Caco-2 (cell line): Measurements from ENCODE around the gene KCNA4. TPM values are rescaled to one million over a fixed set of nuclear protein-coding genes. Genes with fewer than 3 reads are reported as not detected.

ENCODE experiments used
- BruUV-seq: library from RNA; stranded (reverse); fragments of 400-500 nt; replicated peaks from 2 replicates; lab custom pipeline; 2021; lab: Mats Ljungman, UMichigan
- CTCF ChIA-PET: fragments of 300-600 bp; sonication (Branson Sonifier 250); formaldehyde crosslinking; loops from one replicate; lab custom pipeline; 2022; ENCODE audit warnings: antibody characterized with exemption; lab: Charles Lee
- POLR2A ChIA-PET: fragments of 300-600 bp; sonication (Branson Sonifier 250); formaldehyde crosslinking; loops from one replicate; lab custom pipeline; 2022; ENCODE audit warnings: antibody characterized with exemption; lab: Charles Lee
- DNase-seq, 2 experiments: peaks; one replicate each; pipeline versions ENCODE4 v3.0.0 to v3.0.0-alpha.2; 2020 to 2022
- H3K27me3 ChIP-seq: replicated peaks from 2 replicates; pipeline ENCODE4 v1.6.0; 2011; ENCODE audit warnings: low read length; ENCODE audit not compliant: control insufficient read depth, insufficient read depth
- H3K36me3 ChIP-seq: 2 replicates; pipeline ENCODE4 v1.5.1; 2011; ENCODE audit warnings: low read length; ENCODE audit not compliant: control insufficient read depth, insufficient read depth
- H3K4me1 ChIP-seq: fragments of 250-450 bp; sonication (Bioruptor Pico); 2 replicates; pipeline ENCODE4 v1.5.1; 2020; ENCODE audit warnings: mild to moderate bottlenecking
- H3K4me3 ChIP-seq: 2 replicates; pipeline ENCODE4 v1.5.1; 2011; ENCODE audit warnings: low read depth, mild to moderate bottlenecking, control low read depth, low read length
- H3K9me3 ChIP-seq: fragments of 250-450 bp; sonication (Bioruptor Pico); 2 replicates; pipeline ENCODE4 v1.5.1; 2020; ENCODE audit warnings: mild to moderate bottlenecking, moderate library complexity
- H3K27ac Mint-ChIP-seq: one replicate; pipeline ENCODE4 v1.8.0; 2022; ENCODE audit warnings: mixed read lengths; ENCODE audit not compliant: unreplicated experiment
- H3K27me3 Mint-ChIP-seq: one replicate; pipeline ENCODE4 v1.8.0; 2022; ENCODE audit warnings: mixed read lengths; ENCODE audit not compliant: insufficient read depth, unreplicated experiment
- H3K36me3 Mint-ChIP-seq: one replicate; pipeline ENCODE4 v1.8.0; 2022; ENCODE audit warnings: mild to moderate bottlenecking, mixed read lengths; ENCODE audit not compliant: insufficient read depth, unreplicated experiment
- H3K4me1 Mint-ChIP-seq: one replicate; pipeline ENCODE4 v1.8.0; 2022; ENCODE audit warnings: low read depth, mixed read lengths; ENCODE audit not compliant: unreplicated experiment
- H3K4me3 Mint-ChIP-seq: one replicate; pipeline ENCODE4 v1.8.0; 2022; ENCODE audit warnings: mild to moderate bottlenecking, moderate library complexity, mixed read lengths; ENCODE audit not compliant: unreplicated experiment
- H3K9me3 Mint-ChIP-seq: one replicate; pipeline ENCODE4 v1.8.0; 2022; ENCODE audit warnings: mixed read lengths; ENCODE audit not compliant: unreplicated experiment
- CTCF ChIP-seq, 2 experiments: fragments of 200-600 bp in 1 of 2; IDR thresholded peaks; 1 replicate in 1 of 2; 2 replicates in 1 of 2; pipeline versions ENCODE4 v1.5.1 to v1.8.0; 2011 to 2022; ENCODE audit warnings: antibody characterized with exemption in 1 of 2, control low read depth in 1 of 2, inconsistent platforms in 1 of 2, low read depth in 1 of 2, low read length in 1 of 2, mild to moderate bottlenecking in 1 of 2, moderate library complexity in 1 of 2; ENCODE audit not compliant: insufficient read depth in 1 of 2, severe bottlenecking in 1 of 2, unreplicated experiment in 1 of 2
- intact Hi-C: fragments of 100-400 bp; cut with micrococcal nuclease; formaldehyde crosslinking; loops from one replicate; pipeline ENCODE4 v1.10.0; 2022; ENCODE audit not compliant: unreplicated experiment
- total RNA-seq: library from RNA; stranded (reverse); gene quantifications from 2 replicates; pipeline ENCODE4 v1.2.3, GENCODE V29; 2022

Gene KCNA4
- total RNA-seq, 1 experiment from 2014 or later, result not detected

- H3K9me3 ChIP-seq, result no peaks in the 10 kb centered on the region
- no peaks in the 10 kb centered on the region for H3K4me1 ChIP-seq
- ChIA-PET POLR2A (no interaction called here), CTCF (no interaction called here)
- intact Hi-C loops, result no loop called here
- Mint-ChIP-seq H3K4me3 (no peak overlapping the region), H3K4me1 (no peaks in the 10 kb centered on the region), H3K9me3 (peaks cover 2% of the 10 kb centered on the region), H3K36me3 (no peaks in the 10 kb centered on the region), H3K27ac (no peak overlapping the region), H3K27me3 (no peaks in the 10 kb centered on the region)
- no TSS peak for BruUV-seq
- no peak overlapping the region for H3K4me3 ChIP-seq
- DNase-seq, result no peak
- no peak for TF ChIP-seq CTCF (IDR thresholded peaks at IDR 0.05; ENCODE audit: insufficient read depth in 1 of 2, low read depth in 1 of 2, low read length in 1 of 2, severe bottlenecking in 1 of 2, unreplicated experiment in 1 of 2)
- no peaks in the 10 kb centered on the region for H3K27me3 ChIP-seq
- H3K36me3 ChIP-seq, result no peaks in the 10 kb centered on the region
These were observed 27.5 kb downstream of the KCNA4 start for GRCh38 chr11:29989174-29989970.

- Mint-ChIP-seq H3K36me3 (no peaks in the 10 kb centered on the region), H3K9me3 (no peaks in the 10 kb centered on the region), H3K27me3 (no peaks in the 10 kb centered on the region), H3K27ac (no peak overlapping the region), H3K4me3 (no peak overlapping the region), H3K4me1 (no peaks in the 10 kb centered on the region)
- BruUV-seq, result no TSS peak
- Histone ChIP-seq H3K9me3 (no peaks in the 10 kb centered on the region), H3K4me3 (no peak overlapping the region), H3K4me1 (no peaks in the 10 kb centered on the region), H3K27me3 (no peaks in the 10 kb centered on the region), H3K36me3 (no peaks in the 10 kb centered on the region)
- no peak for TF ChIP-seq CTCF (IDR thresholded peaks at IDR 0.05; ENCODE audit: insufficient read depth in 1 of 2, low read depth in 1 of 2, low read length in 1 of 2, severe bottlenecking in 1 of 2, unreplicated experiment in 1 of 2)
- no peak for DNase-seq
- ChIA-PET POLR2A (no interaction called here), CTCF (no interaction called here)
- intact Hi-C loops, result no loop called here
These were observed 31.6 kb downstream of the KCNA4 start for GRCh38 chr11:29985248-29985647.

- H3K27ac Mint-ChIP-seq, result no peak overlapping the region
- TF ChIP-seq CTCF (IDR thresholded peaks at IDR 0.05; ENCODE audit: insufficient read depth in 1 of 2, low read depth in 1 of 2, low read length in 1 of 2, severe bottlenecking in 1 of 2, unreplicated experiment in 1 of 2), result no peak
- no peaks in the 10 kb centered on the region for H3K27me3 ChIP-seq
- no peak for DNase-seq
- no peak overlapping the region for H3K4me3 ChIP-seq
- H3K4me3 Mint-ChIP-seq, result no peak overlapping the region
- no peaks in the 10 kb centered on the region for H3K36me3 ChIP-seq
- H3K9me3 Mint-ChIP-seq, result no peaks in the 10 kb centered on the region
- intact Hi-C loops, result no loop called here
- POLR2A ChIA-PET, result no interaction called here
- no peaks in the 10 kb centered on the region for H3K4me1 ChIP-seq
- no peaks in the 10 kb centered on the region for H3K27me3 Mint-ChIP-seq
- H3K4me1 Mint-ChIP-seq, result no peaks in the 10 kb centered on the region
- H3K9me3 ChIP-seq, result no peaks in the 10 kb centered on the region
- no TSS peak for BruUV-seq
- CTCF ChIA-PET, result no interaction called here
- H3K36me3 Mint-ChIP-seq, result no peaks in the 10 kb centered on the region
These were observed 32.3 kb downstream of the KCNA4 start for GRCh38 chr11:29984544-29984943.
